ENCODE results near the gene ZNF3.

Gene ZNF3

GRCh38 chr7:100126239-100126930 lies 44.9 kb upstream of the ZNF3 start:
- in situ Hi-C loops (cut with HindIII; ENCODE audit: low sequenced_read_pairs): no loop called here
- no peak for DNase-seq (ENCODE audit: low read depth)
- H3K4me3 ChIP-seq (ENCODE audit: low read depth, low read length): peak overlapping the region; percentile 86
- no peak for TF ChIP-seq CTCF (IDR thresholded peaks at IDR 0.05; ENCODE audit: low read depth, low read length, missing control alignments)

- no peak for DNase-seq (ENCODE audit: low read depth)
- H3K4me3 ChIP-seq (ENCODE audit: low read depth, low read length): no peak overlapping the region
- in situ Hi-C loops (cut with HindIII; ENCODE audit: low sequenced_read_pairs): no loop called here
- no peak for TF ChIP-seq CTCF (IDR thresholded peaks at IDR 0.05; ENCODE audit: low read depth, low read length, missing control alignments)
Measured at GRCh38 chr7:100124301-100125230, 43.0 kb upstream of the ZNF3 start.

GRCh38 chr7:100122568-100122967 lies 41.0 kb upstream of the ZNF3 start:
- in situ Hi-C loops (cut with HindIII; ENCODE audit: low sequenced_read_pairs): no loop called here
- DNase-seq (ENCODE audit: low read depth): no peak
- TF ChIP-seq CTCF (IDR thresholded peaks at IDR 0.05; ENCODE audit: low read depth, low read length, missing control alignments): no peak
- no peak overlapping the region for H3K4me3 ChIP-seq (ENCODE audit: low read depth, low read length)

GRCh38 chr7:100122067-100122466 lies 40.5 kb upstream of the ZNF3 start:
- in situ Hi-C loops (cut with HindIII; ENCODE audit: low sequenced_read_pairs): no loop called here
- no peak for TF ChIP-seq CTCF (IDR thresholded peaks at IDR 0.05; ENCODE audit: low read depth, low read length, missing control alignments)
- no peak overlapping the region for H3K4me3 ChIP-seq (ENCODE audit: low read depth, low read length)
- no peak for DNase-seq (ENCODE audit: low read depth)

GRCh38 chr7:100120733-100121036 lies 39.2 kb upstream of the ZNF3 start:
- no peak for DNase-seq (ENCODE audit: low read depth)
- in situ Hi-C loops (cut with HindIII; ENCODE audit: low sequenced_read_pairs): no loop called here
- no peak for TF ChIP-seq CTCF (IDR thresholded peaks at IDR 0.05; ENCODE audit: low read depth, low read length, missing control alignments)
- H3K4me3 ChIP-seq (ENCODE audit: low read depth, low read length): peak overlapping the region; percentile 81

- no peak for TF ChIP-seq CTCF (IDR thresholded peaks at IDR 0.05; ENCODE audit: low read depth, low read length, missing control alignments)
- no peak for DNase-seq (ENCODE audit: low read depth)
- H3K4me3 ChIP-seq (ENCODE audit: low read depth, low read length): peak overlapping the region; percentile 81
- in situ Hi-C loops (cut with HindIII; ENCODE audit: low sequenced_read_pairs): no loop called here
Measured at GRCh38 chr7:100119970-100120732, 38.6 kb upstream of the ZNF3 start.
